ENCODE measurements around the gene TRIM9.

TRIM9 gene

GRCh38 chr14:51059032-51059431 is 35.9 kb downstream of the TRIM9 start:
- in situ Hi-C loops (cut with HindIII; ENCODE audit: low sequenced_read_pairs), result no loop called here

GRCh38 chr14:51058382-51058781 is 36.5 kb downstream of the TRIM9 start:
- in situ Hi-C loops (cut with HindIII; ENCODE audit: low sequenced_read_pairs), result no loop called here

DNA sequence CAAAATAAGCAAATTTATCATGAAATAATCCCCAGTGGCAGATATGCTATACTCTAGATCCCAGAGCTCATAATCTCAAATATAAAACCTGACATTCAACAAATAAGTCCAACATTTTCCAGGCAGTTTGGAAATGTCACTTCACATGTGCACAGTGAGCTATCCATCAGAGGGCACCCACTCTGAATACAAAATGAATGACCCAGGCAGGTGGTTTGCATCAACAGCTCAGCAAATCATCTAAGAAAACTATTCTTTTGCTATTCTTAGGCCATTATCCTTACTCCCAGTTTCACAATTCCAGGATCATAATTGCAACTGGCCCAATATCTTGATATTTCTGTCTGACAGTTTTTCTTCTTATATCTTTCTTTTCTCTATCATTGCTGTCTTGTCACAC is 38.5 kb downstream of the TRIM9 start:
- in situ Hi-C loops (cut with HindIII; ENCODE audit: low sequenced_read_pairs), result no loop called here

DNA sequence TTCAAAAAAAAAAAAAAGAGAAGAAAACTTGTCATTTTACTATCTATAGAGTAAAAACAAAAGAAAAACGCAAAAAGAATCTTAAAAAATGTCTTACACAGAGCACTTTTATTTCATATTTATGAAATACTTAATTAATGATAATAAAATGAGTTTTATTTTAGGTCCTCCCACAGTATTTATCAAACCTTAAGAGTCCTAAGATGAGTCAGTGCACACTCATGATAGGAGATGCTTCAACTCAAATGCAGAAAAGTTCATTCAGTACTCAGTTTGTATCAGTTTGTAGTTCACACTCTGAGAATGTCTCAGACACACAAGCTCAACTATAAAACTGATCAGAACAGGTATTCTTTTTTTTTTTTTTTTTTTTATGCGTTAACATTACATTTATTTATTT is 41.7 kb downstream of the TRIM9 start:
- in situ Hi-C loops (cut with HindIII; ENCODE audit: low sequenced_read_pairs), result no loop called here

DNA sequence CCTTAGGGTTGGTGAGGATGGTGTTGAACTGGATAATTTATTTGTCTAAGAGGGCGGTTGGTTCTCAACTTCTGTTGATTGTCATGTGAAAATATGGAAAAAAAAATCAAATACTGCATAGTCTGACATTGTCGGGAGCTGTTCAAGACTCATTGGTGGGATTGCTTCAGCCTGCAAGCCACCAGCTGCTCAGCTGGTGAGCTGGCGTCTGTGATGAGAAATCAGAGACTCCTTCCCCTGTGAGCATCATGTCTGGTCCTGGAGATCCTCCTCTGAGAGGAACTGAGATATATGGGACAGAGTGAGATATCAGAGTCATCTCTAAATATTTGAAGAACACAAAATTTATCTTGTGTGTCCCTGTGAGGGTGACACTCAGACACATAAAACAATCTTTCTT is 49.9 kb downstream of the TRIM9 start:
- in situ Hi-C loops (cut with HindIII; ENCODE audit: low sequenced_read_pairs), result loop anchor here (5.0 kb wide), 1 partner anchor 63 kb away; no protein-coding TSS in a partner anchor

DNA sequence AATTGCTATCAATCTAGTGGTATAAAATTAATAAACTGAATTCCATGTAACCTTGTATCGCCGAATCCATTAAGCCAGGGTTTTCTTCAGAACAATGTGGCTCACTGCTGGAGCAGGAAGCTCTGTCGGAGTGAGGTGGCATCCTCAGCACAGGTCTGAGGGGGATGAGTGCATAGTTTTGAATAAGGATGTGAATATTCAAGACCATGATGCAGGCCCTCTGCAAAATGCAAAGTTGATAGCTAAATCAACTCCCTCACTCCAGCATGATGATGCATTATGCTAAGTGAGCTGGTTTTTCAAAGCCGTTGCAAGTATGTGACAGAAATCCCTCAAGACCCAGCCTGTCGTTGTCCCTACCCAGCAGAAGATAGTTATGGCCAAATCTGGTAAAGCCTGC is 53.0 kb downstream of the TRIM9 start:
- in situ Hi-C loops (cut with HindIII; ENCODE audit: low sequenced_read_pairs), result loop anchor here (5.0 kb wide), 1 partner anchor 60 kb away; no protein-coding TSS in a partner anchor

DNA sequence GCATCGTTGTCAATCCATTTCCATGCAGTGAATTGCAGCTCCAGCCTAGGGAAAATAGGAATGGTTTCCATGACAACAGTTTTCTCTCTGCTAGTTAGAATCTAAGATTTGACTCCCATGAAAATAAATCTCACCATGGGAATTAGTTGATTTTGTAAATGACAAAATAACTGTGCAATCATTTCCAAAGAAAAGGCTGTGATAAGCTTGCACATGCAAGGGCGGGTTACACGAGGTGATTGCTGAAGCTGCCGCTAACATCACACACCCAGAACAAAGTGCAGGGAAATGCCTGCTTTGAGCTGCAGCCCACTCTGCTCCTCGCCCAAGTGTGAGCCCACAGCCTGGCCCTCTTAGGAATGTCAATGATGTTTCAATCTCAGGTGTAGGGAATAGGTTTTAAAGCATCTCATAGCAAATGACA is 53.8 kb downstream of the TRIM9 start:
- in situ Hi-C loops (cut with HindIII; ENCODE audit: low sequenced_read_pairs), result loop anchor here (5.0 kb wide), 1 partner anchor 59 kb away; no protein-coding TSS in a partner anchor

GRCh38 chr14:51039252-51039651 is 55.7 kb downstream of the TRIM9 start:
- in situ Hi-C loops (cut with HindIII; ENCODE audit: low sequenced_read_pairs), result no loop called here

GRCh38 chr14:51035611-51036192 is 59.2 kb downstream of the TRIM9 start:
- in situ Hi-C loops (cut with HindIII; ENCODE audit: low sequenced_read_pairs), result no loop called here

DNA sequence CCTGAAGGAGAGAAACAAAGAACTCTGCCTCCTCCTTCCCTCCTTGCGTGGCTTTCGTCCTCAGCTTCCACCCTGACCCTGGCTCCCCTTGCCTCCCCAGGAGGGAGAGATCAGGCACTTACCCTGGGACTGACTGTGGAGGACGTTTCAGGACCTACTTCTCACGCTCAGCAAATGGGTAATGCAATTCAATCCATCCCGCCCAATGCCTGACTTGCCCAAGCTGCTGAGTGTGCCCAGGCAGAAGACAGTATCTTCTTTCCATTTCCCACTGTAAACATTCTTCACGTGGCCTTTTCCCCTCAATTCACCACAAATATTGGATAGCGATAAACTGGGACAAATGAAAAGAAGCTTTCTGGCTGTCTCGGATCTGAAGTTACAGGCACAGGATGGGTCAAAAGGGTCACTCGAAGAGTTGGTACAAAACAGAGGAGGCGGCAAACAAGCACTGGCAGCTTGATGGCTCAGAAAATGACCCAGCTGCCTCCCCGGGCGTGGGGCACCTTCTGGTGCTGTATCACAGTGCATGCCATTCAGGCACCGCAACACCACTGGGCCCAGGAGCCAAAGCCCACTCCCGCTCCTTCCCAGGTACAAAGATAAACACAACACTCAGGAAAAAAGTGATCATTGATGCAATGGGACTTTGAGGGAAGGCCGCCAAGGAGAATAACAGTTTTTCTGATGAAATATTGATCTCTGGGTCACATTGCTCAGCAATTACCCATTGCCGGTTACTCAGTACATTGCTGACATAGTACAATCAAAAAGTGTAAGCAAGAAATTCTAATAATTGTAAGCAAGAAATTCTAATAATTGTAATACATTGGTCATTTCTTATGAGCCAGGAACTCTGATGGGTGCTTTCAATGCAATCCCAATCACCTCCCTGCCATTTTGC is 65.8 kb downstream of the TRIM9 start:
- in situ Hi-C loops (cut with HindIII; ENCODE audit: low sequenced_read_pairs), result no loop called here

GRCh38 chr14:51028361-51028760 is 66.5 kb downstream of the TRIM9 start:
- in situ Hi-C loops (cut with HindIII; ENCODE audit: low sequenced_read_pairs), result no loop called here

DNA sequence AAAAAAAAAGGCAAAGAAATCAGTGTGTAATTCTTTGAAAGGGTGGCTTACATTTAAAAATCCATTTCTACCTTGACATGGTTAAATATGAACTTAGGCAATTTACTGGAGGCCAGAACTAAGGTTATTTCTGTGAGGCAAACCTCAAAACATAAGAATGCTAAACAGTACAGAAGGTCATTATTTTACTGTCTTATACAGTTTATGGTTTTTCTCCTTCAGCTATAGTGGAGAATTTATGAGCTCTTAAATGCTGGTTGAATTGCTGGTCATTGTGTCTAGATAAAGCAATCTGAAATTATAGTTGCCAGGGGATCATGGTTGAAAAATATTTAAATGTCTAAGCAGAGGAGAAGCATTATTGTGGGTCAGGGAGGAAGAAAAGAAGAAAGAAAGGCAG is 70.5 kb downstream of the TRIM9 start:
- in situ Hi-C loops (cut with HindIII; ENCODE audit: low sequenced_read_pairs), result no loop called here

DNA sequence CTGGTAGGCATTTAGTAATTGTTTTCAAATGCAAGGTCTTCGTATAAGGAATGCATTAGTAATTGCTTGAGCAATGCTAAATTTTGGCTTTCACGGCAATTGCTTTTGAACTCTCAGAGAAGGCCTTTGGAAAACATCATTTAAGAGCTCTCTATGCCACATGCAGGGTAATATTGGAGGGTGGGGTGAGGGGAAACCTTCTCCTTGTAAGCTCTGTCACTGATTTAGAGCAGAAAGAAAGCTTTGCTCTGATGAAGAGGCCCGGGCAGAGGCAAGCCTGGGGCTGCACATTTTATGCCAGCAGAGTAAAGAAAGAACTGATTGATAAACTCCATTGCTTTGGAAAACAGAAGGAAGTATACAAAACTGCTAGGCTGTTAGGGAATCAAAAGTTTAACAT is 70.9 kb downstream of the TRIM9 start:
- in situ Hi-C loops (cut with HindIII; ENCODE audit: low sequenced_read_pairs), result no loop called here

GRCh38 chr14:51022769-51023168 is 72.1 kb downstream of the TRIM9 start:
- in situ Hi-C loops (cut with HindIII; ENCODE audit: low sequenced_read_pairs), result no loop called here

DNA sequence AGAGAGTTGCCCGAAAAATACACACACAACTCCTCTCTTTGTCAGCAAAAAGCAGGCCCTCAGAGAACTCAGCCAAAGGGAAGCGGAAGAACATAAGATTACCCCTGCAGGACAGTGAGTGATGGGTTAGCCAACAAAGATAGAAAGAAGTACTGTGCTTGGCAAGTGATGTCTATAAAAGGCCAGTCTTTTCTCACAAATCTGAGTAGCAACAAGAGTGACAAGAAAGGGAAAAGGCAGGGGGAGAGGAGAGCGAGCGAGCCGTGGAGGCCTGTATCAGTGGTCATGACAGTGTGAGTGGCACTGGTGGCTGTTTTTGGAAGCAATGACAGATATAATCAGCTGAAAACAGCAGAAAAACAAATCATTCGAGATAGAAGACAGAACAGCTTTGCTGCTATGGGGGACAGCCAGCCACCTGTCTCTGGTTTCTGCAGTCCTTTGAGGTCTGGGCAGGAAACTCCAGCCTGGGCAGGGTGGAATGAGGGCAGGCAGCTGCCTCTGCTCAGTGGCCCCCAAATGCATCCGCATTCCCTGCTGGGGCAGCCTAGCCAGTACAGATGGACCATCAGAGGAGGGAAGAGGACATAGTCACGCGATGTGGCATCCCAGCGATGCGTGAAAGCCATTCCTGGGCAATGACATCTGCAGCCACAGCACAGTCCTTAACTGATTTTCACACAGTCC is 74.7 kb downstream of the TRIM9 start:
- in situ Hi-C loops (cut with HindIII; ENCODE audit: low sequenced_read_pairs), result no loop called here

DNA sequence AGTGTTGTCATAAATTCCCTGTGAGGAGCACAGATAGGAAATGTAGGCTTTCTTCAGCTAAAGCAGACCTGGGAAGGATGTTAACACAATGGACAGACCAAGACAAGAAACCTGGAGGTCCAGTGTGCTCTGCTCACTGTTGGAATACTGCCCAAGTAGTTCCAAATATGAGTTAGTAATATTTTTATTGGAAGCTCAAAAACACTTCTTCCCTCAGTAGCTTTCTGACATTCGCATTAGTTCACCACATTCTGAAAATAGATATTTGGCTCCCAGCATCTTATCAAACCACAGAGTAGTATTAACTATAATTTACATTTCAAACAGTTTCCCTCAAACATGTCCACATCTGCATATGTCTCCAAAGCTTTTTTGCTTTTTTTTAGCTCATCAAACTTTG is 75.8 kb downstream of the TRIM9 start:
- in situ Hi-C loops (cut with HindIII; ENCODE audit: low sequenced_read_pairs), result no loop called here

- in situ Hi-C loops (cut with HindIII; ENCODE audit: low sequenced_read_pairs), result no loop called here
Observed at GRCh38 chr14:51018521-51018920, 76.4 kb downstream of the TRIM9 start.

DNA sequence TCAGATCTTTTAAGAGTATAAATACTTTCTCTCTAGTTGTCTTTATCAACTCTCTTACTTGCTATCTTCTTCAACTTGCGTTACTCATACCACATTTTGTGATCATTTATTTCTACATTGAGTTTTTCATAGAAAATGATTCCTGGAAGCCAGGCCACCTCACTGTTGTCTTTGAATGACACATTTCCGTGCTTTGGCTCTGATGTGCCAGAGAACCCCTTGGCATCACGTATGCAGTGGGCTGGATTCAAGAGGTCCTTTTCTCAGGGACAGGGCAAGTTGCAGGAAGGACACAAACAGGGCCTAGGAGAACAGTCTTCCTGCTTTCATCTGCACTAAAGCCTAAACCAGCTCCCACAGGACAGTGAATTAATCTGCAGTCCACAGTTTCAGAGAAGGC is 80.3 kb downstream of the TRIM9 start:
- in situ Hi-C loops (cut with HindIII; ENCODE audit: low sequenced_read_pairs), result no loop called here

DNA sequence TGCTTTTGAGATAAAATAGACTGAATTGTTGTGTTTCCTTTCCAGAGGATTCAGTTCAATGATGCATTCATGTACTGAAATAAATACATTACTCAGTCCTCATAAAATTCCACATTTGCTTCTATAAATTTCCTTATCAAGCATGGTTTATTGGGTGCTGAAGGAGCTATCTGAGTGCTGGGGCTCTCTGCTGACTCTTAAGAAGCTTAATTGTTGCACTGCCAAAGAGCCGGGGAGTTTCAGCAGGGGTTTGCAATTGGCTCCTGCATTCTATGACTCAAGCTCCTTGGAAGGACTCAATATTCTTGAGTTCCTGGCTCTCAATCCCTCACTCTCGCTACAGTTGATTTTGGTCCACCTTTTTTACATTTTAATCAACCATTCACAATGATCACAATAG is 80.8 kb downstream of the TRIM9 start:
- in situ Hi-C loops (cut with HindIII; ENCODE audit: low sequenced_read_pairs), result no loop called here

DNA sequence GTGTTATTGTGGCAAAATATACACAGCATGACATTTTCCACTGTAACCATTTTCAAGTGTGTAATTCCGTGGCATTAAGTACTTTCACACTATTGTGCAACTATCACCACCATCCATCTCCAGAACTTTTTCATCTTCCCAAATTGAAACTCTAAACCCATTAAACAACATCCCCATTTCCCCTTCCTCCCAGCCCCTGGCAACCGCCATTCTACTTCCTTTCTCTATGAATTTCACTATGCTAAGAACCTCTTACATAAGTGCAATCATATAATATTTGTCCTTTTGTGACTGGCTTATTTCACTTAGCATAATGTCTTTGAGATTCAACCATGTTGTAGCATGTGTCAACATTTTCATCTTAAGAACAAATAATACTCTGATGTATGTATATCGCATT is 82.8 kb downstream of the TRIM9 start:
- in situ Hi-C loops (cut with HindIII; ENCODE audit: low sequenced_read_pairs), result no loop called here

GRCh38 chr14:51008446-51008845 is 86.5 kb downstream of the TRIM9 start:
- in situ Hi-C loops (cut with HindIII; ENCODE audit: low sequenced_read_pairs), result no loop called here

GRCh38 chr14:51006781-51007211 is 88.1 kb downstream of the TRIM9 start:
- in situ Hi-C loops (cut with HindIII; ENCODE audit: low sequenced_read_pairs), result no loop called here
